HG03280 (cell line): ENCODE measurements around the gene WLS.

Experiments
- ATAC-seq: cut with Tn5 transposase; IDR thresholded peaks from one replicate; pipeline ENCODE4 v1.9.1; 2021; ENCODE audit warnings: mild to moderate bottlenecking, moderate library complexity; ENCODE audit not compliant: unreplicated experiment

Gene WLS

GRCh38 chr1:68142036-68142435 lies 90.3 kb downstream of the WLS start:
- ATAC-seq, result no peak

DNA sequence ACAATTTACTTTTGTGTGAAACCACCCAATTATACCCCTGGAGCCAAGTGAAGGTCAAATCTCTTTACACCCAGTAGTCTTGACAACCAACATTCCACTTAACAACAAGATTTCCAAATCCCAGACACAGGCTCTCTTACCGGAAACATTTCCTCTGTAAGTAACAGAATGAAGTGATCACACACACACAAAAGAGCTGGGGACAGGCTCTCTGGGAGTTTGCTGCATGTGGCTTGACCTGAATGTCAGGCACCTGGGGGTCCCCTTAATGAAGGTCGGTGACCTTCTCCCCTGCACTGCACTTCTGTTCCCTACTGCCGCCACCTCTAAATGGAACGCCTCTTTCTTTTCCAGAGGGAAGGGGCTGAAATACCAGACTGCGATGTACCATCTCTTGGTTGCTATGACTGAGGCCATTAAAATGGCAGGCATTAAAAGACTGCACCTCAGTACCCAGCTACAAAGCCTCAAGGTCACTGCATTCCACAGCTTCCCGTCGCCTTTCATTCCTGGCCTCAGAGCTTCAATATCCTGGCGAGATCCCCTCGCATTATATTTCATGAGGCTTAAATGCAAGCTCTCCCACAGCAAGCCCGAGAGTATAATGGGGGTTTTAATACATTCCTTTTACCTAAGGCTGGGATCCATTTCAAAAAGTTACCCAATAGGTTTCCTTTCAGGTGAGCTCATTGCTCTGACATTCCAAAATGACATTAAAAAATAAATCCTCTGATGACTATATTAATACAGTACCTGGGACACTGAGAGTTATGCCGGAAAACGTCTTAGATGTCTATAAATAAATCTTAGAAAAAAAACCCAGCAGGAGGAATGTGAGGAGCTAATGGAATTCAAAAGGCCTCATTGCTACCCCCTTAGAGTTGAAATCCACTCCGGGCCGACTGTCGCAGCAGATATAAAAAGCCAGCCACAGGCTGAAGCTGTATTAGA lies 91.0 kb downstream of the WLS start:
- ATAC-seq, result no peak

DNA sequence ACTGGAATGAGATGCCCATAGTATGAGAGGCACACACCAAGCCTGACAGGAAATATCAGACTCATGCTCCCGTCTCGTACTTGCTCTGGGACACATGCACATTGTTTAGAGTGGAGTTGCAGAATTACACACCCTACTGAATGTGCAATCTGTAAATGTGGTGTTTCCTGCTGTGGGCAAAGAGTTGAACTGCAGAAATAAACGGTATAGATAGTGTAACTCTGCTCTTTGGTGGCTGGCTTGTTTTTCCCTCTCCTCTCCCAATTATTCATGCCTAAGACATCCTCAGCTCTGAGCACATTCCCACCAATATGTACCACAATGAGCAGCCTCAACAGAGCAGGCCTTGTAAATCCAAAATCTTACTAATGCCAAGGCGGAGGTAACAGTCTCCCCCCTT lies 91.8 kb downstream of the WLS start:
- ATAC-seq, result no peak

- ATAC-seq, result no peak
Measured at GRCh38 chr1:68136187-68136586, 96.1 kb downstream of the WLS start.

GRCh38 chr1:68132426-68133130 lies 99.7 kb downstream of the WLS start:
- ATAC-seq, result no peak

DNA sequence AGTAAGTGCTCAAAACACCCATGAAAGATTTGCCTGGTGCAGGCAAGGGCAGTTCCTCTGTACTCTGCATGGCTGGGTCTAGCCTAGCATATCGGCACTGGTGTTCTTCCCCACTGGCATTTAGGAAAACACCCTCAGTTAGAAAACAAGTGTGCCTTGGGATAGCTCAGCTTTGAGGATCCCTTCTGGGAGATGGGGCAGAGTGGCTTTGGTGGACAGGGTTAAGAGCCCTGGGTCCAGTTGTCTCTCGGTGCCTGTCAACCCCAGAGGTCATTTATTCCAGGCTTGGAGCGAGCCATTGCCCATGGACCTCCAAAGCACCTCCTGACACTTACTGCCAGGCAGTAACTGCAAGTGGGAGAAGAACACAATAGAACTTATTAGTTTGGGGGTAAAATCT lies 101.1 kb downstream of the WLS start:
- no peak for ATAC-seq

DNA sequence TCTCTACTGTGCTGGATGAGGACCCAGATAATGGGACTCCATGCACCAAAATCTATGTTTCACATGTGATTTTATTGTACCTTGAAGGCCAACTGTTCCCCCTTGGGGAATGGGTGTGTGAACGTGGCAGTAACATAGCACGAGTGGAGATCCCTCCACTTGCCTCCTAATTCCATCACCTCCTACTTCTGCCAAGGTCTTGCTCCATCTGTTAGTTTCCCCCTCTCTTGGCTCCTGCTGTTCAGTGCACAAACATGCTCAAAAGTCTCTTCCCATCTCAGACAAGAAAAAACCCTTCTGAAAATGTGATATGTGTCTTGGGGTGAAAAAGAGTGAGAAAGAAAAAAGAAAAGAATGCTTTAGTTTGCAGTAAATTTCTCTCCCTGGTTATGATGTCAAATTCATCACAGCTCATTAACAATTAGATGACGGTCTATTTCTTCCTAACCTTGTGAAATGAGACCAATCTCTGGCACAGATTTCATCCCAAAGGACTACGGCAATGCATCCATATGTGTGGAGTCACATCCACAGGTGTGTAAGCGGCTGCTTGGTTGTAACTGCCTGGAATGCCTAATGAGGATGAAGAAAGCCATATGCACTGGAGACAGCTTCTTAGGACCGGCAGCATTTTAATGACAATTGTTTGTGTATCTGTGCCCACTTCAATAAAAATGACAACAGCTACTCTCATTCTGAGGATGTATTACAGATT lies 102.6 kb downstream of the WLS start:
- ATAC-seq, result no peak

DNA sequence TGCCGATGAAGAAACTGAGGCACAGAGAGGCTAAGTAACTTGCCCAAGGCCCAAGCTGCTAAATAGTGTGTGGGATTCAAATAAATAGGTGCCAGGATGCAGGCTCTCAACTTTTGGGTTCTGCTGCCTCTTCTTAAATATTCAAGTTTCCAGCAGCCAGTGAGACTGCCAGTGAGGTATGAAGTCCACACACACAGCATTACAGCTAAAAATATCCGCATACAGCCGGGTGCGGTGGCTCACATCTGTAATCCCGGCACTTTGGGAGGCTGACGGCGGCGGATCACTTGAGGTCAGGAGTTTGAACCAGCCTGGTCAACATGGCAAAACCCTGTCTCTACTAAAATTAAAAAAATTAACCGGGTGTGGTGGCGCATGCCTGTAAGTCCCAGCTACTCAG lies 103.5 kb downstream of the WLS start:
- no peak for ATAC-seq

DNA sequence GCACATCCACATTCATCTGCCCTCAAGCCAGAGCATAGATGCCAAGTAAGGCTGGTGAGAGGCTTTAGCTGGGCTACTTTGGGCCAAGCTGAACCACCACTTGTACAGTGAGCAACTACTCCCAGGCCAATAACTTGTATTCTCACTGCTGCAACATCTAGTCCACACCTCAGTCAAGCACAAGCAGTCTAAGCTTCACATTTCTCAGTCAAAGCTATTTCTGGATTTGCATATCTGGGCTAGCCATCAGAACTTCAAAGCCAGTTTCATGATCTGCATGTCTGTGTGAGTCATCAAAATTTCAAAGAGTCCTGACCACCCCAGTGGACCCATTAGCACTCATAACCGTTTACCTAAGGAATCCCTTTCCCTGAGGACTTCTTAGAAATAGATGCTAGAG lies 104.2 kb downstream of the WLS start:
- peak; percentile 74 for ATAC-seq

DNA sequence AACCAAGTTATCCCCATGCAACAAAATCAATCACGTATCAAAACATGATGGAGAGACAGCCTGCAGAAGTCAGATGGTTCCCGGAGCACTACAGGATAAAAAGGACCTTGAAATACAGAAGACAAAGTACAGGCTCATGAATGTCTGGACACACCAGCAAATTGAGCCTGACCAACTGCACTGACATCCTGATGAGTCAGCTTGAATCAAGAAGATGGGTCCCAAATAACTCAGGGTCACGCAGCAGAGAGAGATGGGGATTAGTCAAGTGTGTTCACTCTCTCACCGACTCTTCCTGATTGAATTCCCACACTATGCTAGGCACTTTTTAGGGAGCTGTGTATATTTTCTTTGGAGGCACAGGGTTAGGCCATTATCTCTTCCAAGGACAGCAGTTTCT lies 110.8 kb downstream of the WLS start:
- ATAC-seq, result no peak

GRCh38 chr1:68120136-68120791 lies 112.1 kb downstream of the WLS start:
- no peak for ATAC-seq

GRCh38 chr1:68119445-68119844 lies 112.9 kb downstream of the WLS start:
- ATAC-seq, result no peak

DNA sequence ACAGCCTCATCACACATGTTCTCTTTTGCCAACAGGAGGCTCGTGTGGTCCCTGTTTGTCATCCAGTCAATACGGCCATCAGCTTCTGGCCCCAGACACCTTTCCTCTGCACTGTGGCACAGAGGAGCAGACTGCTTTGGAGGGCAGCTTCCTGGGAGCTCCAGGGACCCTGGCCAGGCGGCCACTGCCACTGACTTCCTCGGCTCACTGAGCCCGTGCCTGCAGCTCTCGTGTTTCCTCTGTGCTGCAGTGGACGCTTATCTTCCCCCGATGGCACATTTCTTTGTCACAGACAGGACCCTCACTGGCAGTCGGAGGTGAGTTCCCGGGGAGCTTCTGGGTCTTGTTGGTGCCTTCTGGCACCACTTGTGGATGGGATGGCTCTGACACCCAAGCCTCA lies 114.9 kb downstream of the WLS start:
- ATAC-seq, result no peak

DNA sequence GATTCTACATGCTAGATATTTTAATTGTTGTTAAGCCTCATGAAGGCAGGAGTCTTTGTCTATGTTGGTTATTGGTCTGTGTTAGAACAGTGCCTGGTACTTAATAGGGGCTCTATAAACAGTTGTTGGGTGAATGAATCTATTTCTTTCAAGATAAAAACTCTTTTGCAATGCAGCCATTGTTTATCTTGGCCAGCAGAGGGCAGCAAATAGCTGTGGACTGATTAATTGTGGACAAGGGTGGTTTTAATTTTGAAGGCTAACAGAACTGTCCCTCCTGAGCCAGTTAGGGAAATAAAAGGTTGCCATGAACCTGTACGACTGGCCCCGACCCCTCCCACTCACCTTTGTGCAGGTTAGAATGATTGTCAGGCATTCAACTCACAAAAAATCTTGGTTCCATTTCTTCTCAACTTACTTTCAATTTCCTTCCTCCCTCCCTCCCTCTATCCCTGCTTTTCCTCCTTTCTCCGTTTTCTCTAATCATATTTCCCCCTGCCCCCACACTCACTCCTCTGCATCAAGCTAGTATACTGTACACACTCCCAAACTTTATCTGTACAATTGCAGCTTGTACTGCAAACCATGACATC lies 115.6 kb downstream of the WLS start:
- no peak for ATAC-seq

- ATAC-seq, result no peak
Measured at GRCh38 chr1:68115308-68115707, 117.0 kb downstream of the WLS start.

GRCh38 chr1:68113966-68114365 lies 118.4 kb downstream of the WLS start:
- no peak for ATAC-seq

DNA sequence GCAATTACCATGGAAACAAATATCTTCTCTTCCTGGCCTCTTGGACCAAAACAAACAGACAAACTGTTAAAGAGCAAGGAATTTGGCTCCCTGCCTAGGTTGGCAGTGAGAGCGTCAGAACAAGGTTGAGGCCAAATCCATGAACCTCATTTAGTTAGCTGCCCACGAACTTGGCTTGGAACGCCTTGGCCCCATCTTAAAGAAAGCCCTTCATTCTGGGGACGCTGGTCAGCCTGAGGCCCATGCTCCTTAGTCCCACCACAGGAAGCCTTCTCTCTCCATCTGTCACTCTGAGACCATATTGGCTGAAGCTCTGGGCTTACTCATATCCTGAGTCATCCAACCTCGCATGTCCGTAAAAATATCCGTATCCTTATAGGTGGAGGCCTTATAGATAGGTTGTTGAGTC lies 119.5 kb downstream of the WLS start:
- ATAC-seq, result no peak

DNA sequence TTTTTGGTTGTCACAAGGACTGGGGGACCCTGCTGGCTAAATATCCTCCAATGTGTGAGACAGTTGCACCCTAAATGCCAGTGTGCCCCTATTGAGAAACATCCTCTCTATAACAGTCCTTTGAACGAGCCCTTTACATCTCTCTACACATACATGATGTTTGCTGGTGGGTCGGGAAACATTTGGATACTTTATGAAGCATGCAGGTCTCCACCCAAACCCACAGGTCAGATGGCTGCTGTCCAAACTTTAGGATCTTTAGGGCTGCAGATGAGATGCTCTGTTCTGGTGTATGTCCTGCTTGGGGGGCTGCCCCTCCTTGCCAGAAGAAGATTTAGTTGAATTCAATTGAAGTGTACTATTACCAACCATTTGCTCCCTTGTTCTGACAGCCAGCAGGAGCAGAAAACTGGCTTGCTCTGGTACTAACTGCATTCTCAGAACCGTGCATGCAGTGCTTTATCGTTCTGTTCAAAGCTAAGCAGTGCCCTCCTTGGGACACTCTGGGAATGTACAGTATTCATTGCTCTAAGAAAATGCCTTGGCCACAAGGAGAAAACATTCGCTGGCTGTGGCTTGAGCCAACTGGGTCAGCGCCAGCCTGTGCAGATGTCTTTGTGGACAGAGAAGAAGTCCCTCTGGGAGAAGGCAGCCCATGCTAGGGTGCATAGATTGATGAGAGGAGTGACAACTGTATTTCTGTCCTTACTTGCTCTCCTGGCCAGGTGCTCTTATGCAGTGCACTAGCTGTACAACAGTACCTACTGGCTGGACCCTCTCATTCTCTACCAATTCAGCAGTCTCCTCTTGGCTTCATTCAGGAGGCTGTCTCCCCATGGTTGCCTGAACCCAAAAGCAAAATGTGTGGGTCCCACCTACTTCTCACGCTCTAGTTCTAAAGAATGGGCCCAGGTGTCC lies 120.5 kb downstream of the WLS start:
- no peak for ATAC-seq

DNA sequence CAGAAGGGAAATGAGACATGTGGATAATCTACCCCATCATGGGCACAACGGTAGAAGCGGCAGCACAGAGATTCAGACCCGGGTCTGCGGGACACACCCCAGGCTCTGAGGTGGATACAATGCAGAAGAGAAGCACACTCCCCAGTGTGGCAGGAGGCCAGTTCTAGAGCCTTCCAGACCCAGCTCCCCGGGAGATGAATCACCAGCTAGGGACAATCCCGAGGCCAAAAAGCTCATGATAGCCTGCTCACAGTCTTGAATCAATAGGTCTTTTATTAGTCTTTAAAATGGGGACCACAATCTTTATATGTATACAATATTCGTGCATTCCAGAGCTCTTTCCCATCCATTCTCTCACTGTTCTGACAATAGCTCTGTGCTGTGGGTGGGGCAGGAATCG lies 124.6 kb downstream of the WLS start:
- no peak for ATAC-seq
